GM06990 (cell line): ENCODE results near the gene CIB4.
"Not testable (repeated sequence)": the region's sequence is repeated elsewhere in the genome, so short reads cannot be mapped to it uniquely, and the experiment has no call there.

Experiments
- DNase-seq: peaks from one replicate; pipeline ENCODE4 v3.0.0-alpha.2; 2011; ENCODE audit not compliant: insufficient read length; ENCODE audit errors: extremely low read depth
- H3K27me3 ChIP-seq: replicated peaks from 2 replicates; pipeline ENCODE4 v1.6.0; 2011; ENCODE audit warnings: low read length; ENCODE audit not compliant: control insufficient read depth, insufficient read depth
- H3K36me3 ChIP-seq: 2 replicates; pipeline ENCODE4 v1.5.1; 2011; ENCODE audit warnings: low read length; ENCODE audit not compliant: control insufficient read depth, insufficient read depth
- H3K4me3 ChIP-seq: replicated peaks from 2 replicates; pipeline ENCODE4 v1.5.1; 2011; ENCODE audit warnings: low read depth, mild to moderate bottlenecking, control low read depth, low read length
- TF ChIP-seq, protein P1 (sequence below): IDR thresholded peaks from 2 replicates; pipeline ENCODE4 v1.5.1; 2011; ENCODE audit warnings: low read length, control low read depth, mild to moderate bottlenecking, inconsistent platforms; ENCODE audit not compliant: insufficient read depth, poor library complexity, severe bottlenecking

The CIB4 gene

GRCh38 chr2:26660363-26660962 lies 19.3 kb upstream of the CIB4 start:
- no peaks in the 10 kb centered on the region; the same call in 1 of the 2 replicates for H3K27me3 ChIP-seq
- H3K4me3 ChIP-seq = no peak overlapping the region
- H3K36me3 ChIP-seq = no peaks in the 10 kb centered on the region
- DNase-seq = no peak
- TF ChIP-seq, protein P1, sequence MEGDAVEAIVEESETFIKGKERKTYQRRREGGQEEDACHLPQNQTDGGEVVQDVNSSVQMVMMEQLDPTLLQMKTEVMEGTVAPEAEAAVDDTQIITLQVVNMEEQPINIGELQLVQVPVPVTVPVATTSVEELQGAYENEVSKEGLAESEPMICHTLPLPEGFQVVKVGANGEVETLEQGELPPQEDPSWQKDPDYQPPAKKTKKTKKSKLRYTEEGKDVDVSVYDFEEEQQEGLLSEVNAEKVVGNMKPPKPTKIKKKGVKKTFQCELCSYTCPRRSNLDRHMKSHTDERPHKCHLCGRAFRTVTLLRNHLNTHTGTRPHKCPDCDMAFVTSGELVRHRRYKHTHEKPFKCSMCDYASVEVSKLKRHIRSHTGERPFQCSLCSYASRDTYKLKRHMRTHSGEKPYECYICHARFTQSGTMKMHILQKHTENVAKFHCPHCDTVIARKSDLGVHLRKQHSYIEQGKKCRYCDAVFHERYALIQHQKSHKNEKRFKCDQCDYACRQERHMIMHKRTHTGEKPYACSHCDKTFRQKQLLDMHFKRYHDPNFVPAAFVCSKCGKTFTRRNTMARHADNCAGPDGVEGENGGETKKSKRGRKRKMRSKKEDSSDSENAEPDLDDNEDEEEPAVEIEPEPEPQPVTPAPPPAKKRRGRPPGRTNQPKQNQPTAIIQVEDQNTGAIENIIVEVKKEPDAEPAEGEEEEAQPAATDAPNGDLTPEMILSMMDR = no peak

DNA sequence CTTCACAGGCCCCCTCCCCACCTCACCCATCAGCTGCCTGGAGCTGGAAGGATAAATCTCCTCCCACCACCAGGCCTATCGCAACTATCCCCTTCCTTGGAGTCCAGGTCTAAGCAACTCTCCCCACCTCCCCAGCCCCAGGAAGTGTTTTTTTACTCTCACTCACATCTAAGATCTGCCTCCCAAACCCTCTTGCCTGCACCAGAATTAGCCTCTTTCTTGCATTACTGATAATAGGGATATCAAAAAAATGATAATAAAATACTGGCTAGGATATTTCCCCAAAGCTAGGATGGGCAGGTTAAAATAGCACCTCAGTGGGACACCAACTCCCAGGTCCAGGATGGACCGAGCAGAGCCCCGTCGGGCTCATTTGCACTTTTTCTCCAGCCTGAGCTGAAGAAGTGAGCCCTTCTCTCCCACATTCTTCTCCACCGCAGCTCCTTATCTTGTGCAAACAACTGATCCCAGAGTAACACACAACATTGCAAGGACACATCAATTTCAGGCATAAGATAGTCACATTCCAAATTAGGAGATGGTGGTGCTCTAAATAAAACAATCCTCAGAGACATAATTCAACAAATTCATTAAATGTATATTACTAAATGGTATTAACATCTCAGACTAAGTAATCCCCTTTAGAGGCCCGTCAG lies 17.7 kb upstream of the CIB4 start:
- peaks cover 2% of the 10 kb centered on the region; the same call in 1 of the 2 replicates for H3K27me3 ChIP-seq
- no peaks in the 10 kb centered on the region for H3K36me3 ChIP-seq
- TF ChIP-seq, protein P1 = no peak
- no peak for DNase-seq
- no peak overlapping the region for H3K4me3 ChIP-seq

DNA sequence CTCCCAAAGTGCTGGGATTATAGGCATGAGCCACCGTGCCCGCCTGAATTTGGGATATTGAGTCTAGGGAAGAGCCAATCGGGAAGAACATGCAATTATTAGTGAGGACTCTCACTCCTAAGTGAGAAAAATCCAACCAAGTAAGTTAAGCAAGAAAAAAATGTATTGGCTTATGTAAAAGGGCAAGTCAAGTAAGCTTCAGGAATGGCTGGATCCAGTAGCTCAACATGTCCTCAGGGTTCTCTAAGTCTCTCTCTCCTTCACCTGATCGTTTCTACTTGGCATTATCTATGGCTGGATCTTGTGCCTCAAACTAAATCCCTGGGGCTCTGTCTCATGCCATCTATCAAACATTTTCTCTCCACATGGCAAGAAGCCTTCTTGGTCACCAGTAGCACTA lies 16.1 kb upstream of the CIB4 start:
- peaks cover 2% of the 10 kb centered on the region; the same call in 1 of the 2 replicates for H3K27me3 ChIP-seq
- no peak for DNase-seq
- TF ChIP-seq, protein P1 = no peak

GRCh38 chr2:26655611-26656195 lies 14.5 kb upstream of the CIB4 start:
- H3K4me3 ChIP-seq = no peak overlapping the region
- no peaks in the 10 kb centered on the region for H3K36me3 ChIP-seq
- peaks cover 2% of the 10 kb centered on the region; the same call in 1 of the 2 replicates for H3K27me3 ChIP-seq
- no peak for DNase-seq
- TF ChIP-seq, protein P1 = no peak

More for the DNA sequence above, 16.1 kb upstream of the CIB4 start:
- no peaks in the 10 kb centered on the region for H3K36me3 ChIP-seq
- H3K4me3 ChIP-seq = no peak overlapping the region

GRCh38 chr2:26655120-26655519 lies 14.0 kb upstream of the CIB4 start:
- DNase-seq, H3K4me3 ChIP-seq, H3K27me3 ChIP-seq, H3K36me3 ChIP-seq: not testable (repeated sequence)

DNA sequence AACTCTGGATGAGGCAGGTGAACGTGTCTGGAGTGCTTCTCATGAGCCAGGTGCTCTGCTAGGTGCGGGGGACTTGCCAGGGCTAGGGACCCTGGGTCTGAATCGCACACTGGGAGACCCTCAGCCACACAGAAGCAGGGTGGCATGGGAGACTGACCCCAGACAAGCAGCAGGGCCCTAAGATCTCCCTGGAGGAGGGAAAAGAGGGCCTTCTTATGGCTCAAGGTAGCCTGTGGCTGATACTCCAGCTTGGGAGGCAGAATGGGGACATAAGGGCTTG lies 12.8 kb upstream of the CIB4 start:
- Histone ChIP-seq H3K4me3 (no peak overlapping the region), H3K27me3 (peaks cover 2% of the 10 kb centered on the region; the same call in 1 of the 2 replicates), H3K36me3 (no peaks in the 10 kb centered on the region)
- DNase-seq = no peak
- TF ChIP-seq, protein P1 = no peak
